ENCODE data around the gene FRRS1L. TPM values are rescaled to one million over a fixed set of nuclear protein-coding genes. Genes with fewer than 3 reads are reported as not detected.

The FRRS1L gene
- 1 to 10 TPM in 2 of 4 donors, under 1 TPM in 2; 0.80 to 3.8 (median 1.9) TPM for total RNA-seq

GRCh38 chr9:109166771-109167601, at the start of gene FRRS1L:
Gene FRRS1L, minus strand, starts transcription at chr9:109167249. Its CDS starts 111 bp downstream, at chr9:109167138.
- DNase-seq = no peak
- peak within 1 kb of the TSS in 2 of 4 donors; percentile 38 to 44 for H3K4me3 ChIP-seq
- H3K27me3 ChIP-seq = no peaks in the 10 kb centered on the region
- TF ChIP-seq CTCF (IDR thresholded peaks at IDR 0.05) (no peak), POLR2A (IDR thresholded peaks at IDR 0.05) (no peak)
- no peaks in the 10 kb centered on the region for H3K36me3 ChIP-seq
- no peak within 1 kb of the TSS for H3K27ac ChIP-seq
- H3K9me3 ChIP-seq = no peaks in the 10 kb centered on the region
- peaks cover 0 to 17% (median 0%) of the 10 kb centered on the region in 4 donors for H3K4me1 ChIP-seq

GRCh38 chr9:109214414-109214813, 47.4 kb upstream of the FRRS1L start:
- no peaks in the 10 kb centered on the region for H3K9me3 ChIP-seq
- no peak for TF ChIP-seq CTCF (IDR thresholded peaks at IDR 0.05)
- no peak for TF ChIP-seq POLR2A (IDR thresholded peaks at IDR 0.05)
- no peak overlapping the region for H3K27ac ChIP-seq
- no peaks in the 10 kb centered on the region for H3K4me1 ChIP-seq
- H3K36me3 ChIP-seq = no peaks in the 10 kb centered on the region
- H3K27me3 ChIP-seq = no peaks in the 10 kb centered on the region
- H3K4me3 ChIP-seq = no peak overlapping the region
- no peak for DNase-seq

GRCh38 chr9:109213285-109214121, 46.5 kb upstream of the FRRS1L start:
- DNase-seq = no peak
- H3K4me1 ChIP-seq = no peaks in the 10 kb centered on the region
- no peak overlapping the region for H3K4me3 ChIP-seq
- H3K9me3 ChIP-seq = no peaks in the 10 kb centered on the region
- H3K27me3 ChIP-seq = no peaks in the 10 kb centered on the region
- H3K27ac ChIP-seq = no peak overlapping the region
- no peak for TF ChIP-seq CTCF (IDR thresholded peaks at IDR 0.05)
- no peak for TF ChIP-seq POLR2A (IDR thresholded peaks at IDR 0.05)
- H3K36me3 ChIP-seq = no peaks in the 10 kb centered on the region

GRCh38 chr9:109212768-109213167, 45.7 kb upstream of the FRRS1L start:
- H3K4me3 ChIP-seq = no peak overlapping the region
- DNase-seq = no peak
- H3K36me3 ChIP-seq = no peaks in the 10 kb centered on the region
- no peaks in the 10 kb centered on the region for H3K4me1 ChIP-seq
- no peaks in the 10 kb centered on the region for H3K9me3 ChIP-seq
- TF ChIP-seq CTCF (IDR thresholded peaks at IDR 0.05) (no peak), POLR2A (IDR thresholded peaks at IDR 0.05) (no peak)
- H3K27ac ChIP-seq = no peak overlapping the region
- no peaks in the 10 kb centered on the region for H3K27me3 ChIP-seq

GRCh38 chr9:109206670-109207069, 39.6 kb upstream of the FRRS1L start:
- no peaks in the 10 kb centered on the region for H3K4me1 ChIP-seq
- no peak for DNase-seq
- no peaks in the 10 kb centered on the region for H3K27me3 ChIP-seq
- no peak overlapping the region for H3K27ac ChIP-seq
- H3K9me3 ChIP-seq = no peaks in the 10 kb centered on the region
- no peak for TF ChIP-seq POLR2A (IDR thresholded peaks at IDR 0.05)
- TF ChIP-seq CTCF (IDR thresholded peaks at IDR 0.05) = peak in 1 of 6 experiments; percentile 21
- no peaks in the 10 kb centered on the region for H3K36me3 ChIP-seq
- no peak overlapping the region for H3K4me3 ChIP-seq

Measured in Peyer's patch (tissue), 4 donors.